SK-N-SH treated with all-trans-retinoic acid at 6 μM for 48 hours (cell line): ENCODE data around the gene ANKRD28.

Experiments
- ARNTL ChIP-seq: fragments of 450-650 bp; formaldehyde crosslinking; IDR thresholded peaks from 2 replicates; pipeline ENCODE4 v1.5.0; 2020; ENCODE audit warnings: low read depth, mild to moderate bottlenecking, moderate library complexity, borderline replicate concordance
- CSRNP3 ChIP-seq: fragments of 250-450 bp; sonication (Bioruptor Pico); IDR thresholded peaks from 2 replicates; pipeline ENCODE4 v1.5.1; 2021; ENCODE audit warnings: mild to moderate bottlenecking, moderate library complexity
- ISL1 ChIP-seq: fragments of 250-450 bp; sonication (Bioruptor Pico); IDR thresholded peaks from 2 replicates; pipeline ENCODE4 v2.1.2; 2022; ENCODE audit warnings: mild to moderate bottlenecking, moderate library complexity
- PATZ1 ChIP-seq: fragments of 250-450 bp; sonication (Bioruptor Pico); IDR thresholded peaks from 2 replicates; pipeline ENCODE4 v1.8.0; 2020; ENCODE audit warnings: mild to moderate bottlenecking, moderate library complexity, borderline replicate concordance
- PPARA ChIP-seq: fragments of 250-450 bp; sonication (Bioruptor Pico); IDR thresholded peaks from 2 replicates; pipeline ENCODE4 v1.5.0; 2020; ENCODE audit warnings: mild to moderate bottlenecking, borderline replicate concordance
- RARB ChIP-seq: fragments of 250-450 bp; sonication (Bioruptor Pico); IDR thresholded peaks from 2 replicates; pipeline ENCODE4 v1.8.0; 2021; ENCODE audit warnings: mild to moderate bottlenecking, moderate library complexity
- ZFP3 ChIP-seq: fragments of 250-450 bp; sonication (Bioruptor Pico); IDR thresholded peaks from 2 replicates; pipeline ENCODE4 v1.5.0; 2020; ENCODE audit warnings: mild to moderate bottlenecking, moderate library complexity
- ZNF70 ChIP-seq: fragments of 450-650 bp; formaldehyde crosslinking; IDR thresholded peaks from 2 replicates; pipeline ENCODE4 v1.5.0; 2020; ENCODE audit warnings: mild to moderate bottlenecking, moderate library complexity

- no peak for TF ChIP-seq CSRNP3 (CRISPR knock-in tag)
- TF ChIP-seq ZNF70 (CRISPR knock-in tag), result no peak
- TF ChIP-seq ISL1 (CRISPR knock-in tag), result no peak
- no peak for TF ChIP-seq ZFP3 (CRISPR knock-in tag)
- TF ChIP-seq RARB, result no peak
- no peak for TF ChIP-seq PATZ1 (CRISPR knock-in tag)
- TF ChIP-seq ARNTL, result no peak
- no peak for TF ChIP-seq PPARA (CRISPR knock-in tag)
Observed at GRCh38 chr3:15623535-15624440, 174.0 kb downstream of the ANKRD28 start.
